HFFc6 (cell line): ENCODE results near the gene JAKMIP2. TPM values are rescaled to one million over a fixed set of nuclear protein-coding genes. Genes with fewer than 3 reads are reported as not detected.

Source experiments
- DNase-seq: peaks from one replicate; pipeline ENCODE4 v3.0.0-alpha.2; 2018
- H3K27ac Mint-ChIP-seq: 2 replicates; pipeline ENCODE4 v1.8.0; 2020; ENCODE audit warnings: mild to moderate bottlenecking, mixed read lengths
- H3K27me3 Mint-ChIP-seq: 2 replicates; pipeline ENCODE4 v1.8.0; 2021; ENCODE audit warnings: mild to moderate bottlenecking, moderate library complexity, mixed read lengths; ENCODE audit not compliant: insufficient read depth
- H3K36me3 Mint-ChIP-seq: 2 replicates; pipeline ENCODE4 v1.8.0; 2021; ENCODE audit warnings: low read depth, mixed read lengths
- H3K4me1 Mint-ChIP-seq: 2 replicates; pipeline ENCODE4 v1.8.0; 2020; ENCODE audit warnings: low read depth, mixed read lengths
- H3K4me3 Mint-ChIP-seq: 2 replicates; pipeline ENCODE4 v1.8.0; 2020; ENCODE audit warnings: mild to moderate bottlenecking, moderate library complexity, mixed read lengths
- H3K9me3 Mint-ChIP-seq: 2 replicates; pipeline ENCODE4 v1.8.0; 2020; ENCODE audit warnings: mild to moderate bottlenecking, mixed read lengths
- CTCF ChIP-seq: fragments of 200-600 bp; sonication (generic); IDR thresholded peaks from 2 replicates; pipeline ENCODE4 v1.5.0; 2021; ENCODE audit warnings: antibody characterized with exemption, mild to moderate bottlenecking
- total RNA-seq, 6 experiments: library from RNA; stranded (reverse); fragmentation: NEBNext Ultra II Directional; extraction: Animal tissue kit (Norgen Biotek cat#: 25700); gene quantifications; 2 replicates in 1 of 6; 3 replicates in 5 of 6; pipeline ENCODE4 v1.2.3, GENCODE V29; 2021

Gene JAKMIP2
- total RNA-seq, 6 experiments from 2014 or later, result not detected

- Mint-ChIP-seq H3K9me3 (peaks cover 16% of the 10 kb centered on the region), H3K27me3 (peaks cover 2% of the 10 kb centered on the region), H3K27ac (no peak overlapping the region), H3K4me3 (no peak overlapping the region), H3K36me3 (no peaks in the 10 kb centered on the region), H3K4me1 (no peaks in the 10 kb centered on the region)
- TF ChIP-seq CTCF, result no peak
- DNase-seq, result no peak
Observed at GRCh38 chr5:147693233-147693632, 89.3 kb downstream of the JAKMIP2 start.

- DNase-seq, result no peak
- Mint-ChIP-seq H3K9me3 (no peaks in the 10 kb centered on the region; the same call in 1 of the 2 replicates), H3K27me3 (peaks cover 2% of the 10 kb centered on the region), H3K27ac (no peak overlapping the region), H3K4me1 (no peaks in the 10 kb centered on the region), H3K36me3 (no peaks in the 10 kb centered on the region), H3K4me3 (no peak overlapping the region)
- no peak for TF ChIP-seq CTCF
Observed at GRCh38 chr5:147691130-147691529, 91.4 kb downstream of the JAKMIP2 start.

GRCh38 chr5:147690595-147690994 lies 91.9 kb downstream of the JAKMIP2 start:
- peaks cover 2% of the 10 kb centered on the region for H3K27me3 Mint-ChIP-seq

GRCh38 chr5:147689426-147689825 lies 93.1 kb downstream of the JAKMIP2 start:
- Mint-ChIP-seq H3K4me3 (no peak overlapping the region), H3K27me3 (peaks cover 2% of the 10 kb centered on the region), H3K27ac (no peak overlapping the region), H3K9me3 (no peaks in the 10 kb centered on the region; the same call in 1 of the 2 replicates), H3K4me1 (no peaks in the 10 kb centered on the region), H3K36me3 (no peaks in the 10 kb centered on the region)
- TF ChIP-seq CTCF, result no peak
- no peak for DNase-seq

More at GRCh38 chr5:147690595-147690994, 91.9 kb downstream of the JAKMIP2 start:
- no peak for TF ChIP-seq CTCF
- Mint-ChIP-seq H3K36me3 (no peaks in the 10 kb centered on the region), H3K27ac (no peak overlapping the region), H3K4me1 (no peaks in the 10 kb centered on the region), H3K9me3 (no peaks in the 10 kb centered on the region; the same call in 1 of the 2 replicates), H3K4me3 (no peak overlapping the region)
- no peak for DNase-seq

GRCh38 chr5:147688656-147689356 lies 93.7 kb downstream of the JAKMIP2 start:
- H3K36me3 Mint-ChIP-seq, result no peaks in the 10 kb centered on the region
- DNase-seq, result no peak
- H3K27me3 Mint-ChIP-seq, result peaks cover 2% of the 10 kb centered on the region
- no peaks in the 10 kb centered on the region for H3K4me1 Mint-ChIP-seq
- no peak overlapping the region for H3K4me3 Mint-ChIP-seq
- H3K9me3 Mint-ChIP-seq, result no peaks in the 10 kb centered on the region; the same call in 1 of the 2 replicates
- no peak for TF ChIP-seq CTCF
- H3K27ac Mint-ChIP-seq, result no peak overlapping the region
